Esophagus squamous epithelium (tissue), 4 donors: Measurements from ENCODE around the gene PLEKHH1.

Experiments used
- POLR2A ChIP-seq, 4 donors: fragments of 450-650 bp; IDR thresholded peaks; one replicate each; pipeline ENCODE4 v1.6.1; 2017; ENCODE audit warnings: antibody characterized with exemption in 4 of 4, mild to moderate bottlenecking in 4 of 4, moderate library complexity in 3 of 4
- TF ChIP-seq, protein P1 (sequence below), 6 experiments: fragments of 450-650 bp in 4 of 6; fragments of 200-600 bp in 2 of 6; sonication (generic) in 2 of 6; IDR thresholded peaks; one replicate each; pipeline ENCODE4 v1.5.1; 2016 to 2019; ENCODE audit warnings: antibody characterized with exemption in 6 of 6, mild to moderate bottlenecking in 4 of 6, moderate library complexity in 4 of 6

DNA sequence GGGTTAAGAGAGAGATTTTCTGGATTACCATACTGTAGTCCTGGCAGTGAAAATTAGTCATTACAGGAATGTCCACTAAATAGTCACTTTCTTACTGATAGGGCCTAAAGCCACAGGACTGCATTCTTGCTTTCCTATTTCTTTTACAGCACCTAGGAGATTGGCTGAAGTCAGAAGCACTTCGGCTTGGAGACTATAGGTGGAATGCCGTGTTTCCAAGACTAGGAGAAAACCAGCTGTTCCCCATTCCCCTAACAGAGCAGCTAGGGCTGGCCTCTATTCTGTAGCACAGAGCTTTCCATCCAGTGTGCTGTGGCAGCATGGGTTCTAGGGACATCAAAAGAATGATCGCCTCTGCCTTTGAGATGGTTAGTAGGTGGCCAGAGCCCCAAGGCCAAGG lies 51.9 kb downstream of the PLEKHH1 start:
- TF ChIP-seq, protein P1, sequence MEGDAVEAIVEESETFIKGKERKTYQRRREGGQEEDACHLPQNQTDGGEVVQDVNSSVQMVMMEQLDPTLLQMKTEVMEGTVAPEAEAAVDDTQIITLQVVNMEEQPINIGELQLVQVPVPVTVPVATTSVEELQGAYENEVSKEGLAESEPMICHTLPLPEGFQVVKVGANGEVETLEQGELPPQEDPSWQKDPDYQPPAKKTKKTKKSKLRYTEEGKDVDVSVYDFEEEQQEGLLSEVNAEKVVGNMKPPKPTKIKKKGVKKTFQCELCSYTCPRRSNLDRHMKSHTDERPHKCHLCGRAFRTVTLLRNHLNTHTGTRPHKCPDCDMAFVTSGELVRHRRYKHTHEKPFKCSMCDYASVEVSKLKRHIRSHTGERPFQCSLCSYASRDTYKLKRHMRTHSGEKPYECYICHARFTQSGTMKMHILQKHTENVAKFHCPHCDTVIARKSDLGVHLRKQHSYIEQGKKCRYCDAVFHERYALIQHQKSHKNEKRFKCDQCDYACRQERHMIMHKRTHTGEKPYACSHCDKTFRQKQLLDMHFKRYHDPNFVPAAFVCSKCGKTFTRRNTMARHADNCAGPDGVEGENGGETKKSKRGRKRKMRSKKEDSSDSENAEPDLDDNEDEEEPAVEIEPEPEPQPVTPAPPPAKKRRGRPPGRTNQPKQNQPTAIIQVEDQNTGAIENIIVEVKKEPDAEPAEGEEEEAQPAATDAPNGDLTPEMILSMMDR (IDR thresholded peaks at IDR 0.05): no peak
- TF ChIP-seq POLR2A (IDR thresholded peaks at IDR 0.05): no peak
